Stimulated activated CD8-positive, alpha-beta memory T cell treated with anti-CD3 and anti-CD28 coated beads, Interleukin-7, amount 100 ng/mL, for 24 hours (primary cell): Measurements from ENCODE around the gene CHRM1.
"Not testable (repeated sequence)": the region's sequence is repeated elsewhere in the genome, so short reads cannot be mapped to it uniquely, and the experiment has no call there.

ENCODE experiments used
- DNase-seq: peaks from one replicate; pipeline ENCODE4 v3.0.0-alpha.2; 2020; ENCODE audit warnings: low read depth

Gene CHRM1

GRCh38 chr11:62875698-62876478, 45.3 kb downstream of the CHRM1 start:
- DNase-seq = no peak

- DNase-seq = no peak
Observed at GRCh38 chr11:62874851-62875250, 46.3 kb downstream of the CHRM1 start.

- DNase-seq = no peak
Observed at GRCh38 chr11:62865635-62866034, 55.5 kb downstream of the CHRM1 start.

- no peak for DNase-seq
Observed at GRCh38 chr11:62863687-62864335, 57.4 kb downstream of the CHRM1 start.

GRCh38 chr11:62861564-62862192, 59.5 kb downstream of the CHRM1 start:
- DNase-seq = not testable (repeated sequence)

GRCh38 chr11:62860835-62861563, 60.2 kb downstream of the CHRM1 start:
- no peak for DNase-seq

- not testable (repeated sequence) for DNase-seq
Observed at GRCh38 chr11:62859281-62859703, 61.9 kb downstream of the CHRM1 start.
